Activated CD8-positive, alpha-beta memory T cell treated with anti-CD3 and anti-CD28 coated beads, Interleukin-2, amount 50 U/mL, for 1 hour (primary cell): ENCODE data around the gene DBF4.
"Not testable (repeated sequence)": the region's sequence is repeated elsewhere in the genome, so short reads cannot be mapped to it uniquely, and the experiment has no call there.

Source experiments
- DNase-seq: peaks from one replicate; pipeline ENCODE4 v3.0.0-alpha.2; 2020; ENCODE audit errors: extremely low read depth

Gene DBF4, protein sequence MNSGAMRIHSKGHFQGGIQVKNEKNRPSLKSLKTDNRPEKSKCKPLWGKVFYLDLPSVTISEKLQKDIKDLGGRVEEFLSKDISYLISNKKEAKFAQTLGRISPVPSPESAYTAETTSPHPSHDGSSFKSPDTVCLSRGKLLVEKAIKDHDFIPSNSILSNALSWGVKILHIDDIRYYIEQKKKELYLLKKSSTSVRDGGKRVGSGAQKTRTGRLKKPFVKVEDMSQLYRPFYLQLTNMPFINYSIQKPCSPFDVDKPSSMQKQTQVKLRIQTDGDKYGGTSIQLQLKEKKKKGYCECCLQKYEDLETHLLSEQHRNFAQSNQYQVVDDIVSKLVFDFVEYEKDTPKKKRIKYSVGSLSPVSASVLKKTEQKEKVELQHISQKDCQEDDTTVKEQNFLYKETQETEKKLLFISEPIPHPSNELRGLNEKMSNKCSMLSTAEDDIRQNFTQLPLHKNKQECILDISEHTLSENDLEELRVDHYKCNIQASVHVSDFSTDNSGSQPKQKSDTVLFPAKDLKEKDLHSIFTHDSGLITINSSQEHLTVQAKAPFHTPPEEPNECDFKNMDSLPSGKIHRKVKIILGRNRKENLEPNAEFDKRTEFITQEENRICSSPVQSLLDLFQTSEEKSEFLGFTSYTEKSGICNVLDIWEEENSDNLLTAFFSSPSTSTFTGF

DNA sequence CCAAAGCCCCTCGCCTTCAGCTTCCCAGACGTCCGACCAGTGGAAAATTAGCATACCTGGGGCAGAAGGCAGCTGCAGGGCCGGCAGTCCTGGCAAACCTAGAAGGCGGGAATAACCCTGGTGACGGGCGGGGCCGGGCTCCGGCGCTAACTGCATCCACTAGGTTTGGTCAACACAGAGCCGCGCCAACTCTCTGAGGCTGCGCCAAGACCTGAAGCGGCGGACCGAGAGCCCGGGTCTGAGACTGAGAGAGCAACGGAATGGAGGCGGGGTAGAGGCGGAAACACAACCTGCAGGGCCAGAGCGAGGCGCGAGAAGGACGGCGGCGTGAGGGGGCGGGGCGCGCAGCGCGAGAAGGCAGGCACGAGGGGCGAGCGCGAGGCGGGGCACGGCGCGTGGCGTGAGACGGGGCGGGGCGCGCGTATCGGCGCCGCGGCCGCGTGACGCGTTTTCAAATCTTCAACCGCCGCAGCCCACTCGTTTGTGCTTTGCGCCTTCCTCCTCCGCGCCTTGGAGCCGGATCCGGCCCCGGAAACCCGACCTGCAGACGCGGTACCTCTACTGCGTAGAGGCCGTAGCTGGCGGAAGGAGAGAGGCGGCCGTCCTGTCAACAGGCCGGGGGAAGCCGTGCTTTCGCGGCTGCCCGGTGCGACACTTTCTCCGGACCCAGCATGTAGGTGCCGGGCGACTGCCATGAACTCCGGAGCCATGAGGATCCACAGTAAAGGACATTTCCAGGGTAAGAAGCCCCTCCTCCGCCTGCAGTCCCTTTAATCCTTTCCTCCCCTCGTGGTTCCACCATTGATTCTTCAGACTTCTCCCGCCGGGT, at the start of gene DBF4, which contains the start of gene SLC25A40:
Gene DBF4, plus strand, starts transcription at position 454 of the 829 bp plus-strand sequence. Its CDS starts 240 bp downstream, at position 694.
Gene SLC25A40, minus strand, starts transcription at position 321 of the 829 bp plus-strand sequence. CDS start 17,633 bp downstream, outside the sequence.
- peak; percentile 81 for DNase-seq

DNA sequence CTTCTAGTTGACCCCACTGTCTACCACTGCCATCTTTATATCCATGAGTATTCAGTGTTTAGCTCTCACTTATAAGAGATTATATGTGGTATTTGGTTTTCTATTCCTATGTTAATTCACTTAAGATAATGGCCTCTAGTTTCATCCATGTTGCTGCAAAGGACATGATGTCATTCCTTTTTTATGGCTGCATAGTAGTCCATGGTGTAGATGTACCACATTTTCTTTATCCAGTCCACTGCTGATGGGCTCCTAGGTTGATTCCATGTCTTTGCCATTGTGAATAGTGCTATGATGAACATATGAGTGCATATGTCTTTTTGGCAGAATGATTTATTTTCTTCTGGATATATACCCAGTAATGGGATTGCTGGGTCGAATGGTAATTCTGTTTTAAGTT, 47.9 kb upstream of the DBF4 start:
- DNase-seq = not testable (repeated sequence)

GRCh38 chr7:87831097-87831496, 45.2 kb upstream of the DBF4 start:
- DNase-seq = no peak

GRCh38 chr7:87833130-87833529, 43.2 kb upstream of the DBF4 start:
- no peak for DNase-seq

GRCh38 chr7:87837597-87837996, 38.7 kb upstream of the DBF4 start:
- no peak for DNase-seq

- no peak for DNase-seq
Measured at GRCh38 chr7:87850836-87851593, 25.3 kb upstream of the DBF4 start.

DNA sequence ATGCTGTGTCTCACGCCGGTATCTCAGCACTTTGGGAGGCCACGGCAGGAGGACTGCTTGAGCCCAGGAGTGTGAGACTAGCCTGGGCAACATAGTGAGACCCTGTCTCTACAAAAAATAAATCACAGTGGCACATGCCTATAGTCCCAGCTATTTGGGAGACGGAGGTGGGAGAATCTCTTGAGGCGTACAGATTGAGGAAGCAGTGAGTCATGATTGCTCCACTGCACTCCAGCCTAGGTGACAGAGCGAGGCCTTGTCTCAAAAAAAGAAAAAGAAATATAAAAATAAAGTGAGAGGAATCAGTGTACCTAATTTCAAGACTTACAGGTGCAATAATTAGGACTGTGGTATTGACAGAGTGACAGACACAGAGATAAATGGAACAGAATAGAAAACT, 24.0 kb upstream of the DBF4 start:
- DNase-seq = no peak

DNA sequence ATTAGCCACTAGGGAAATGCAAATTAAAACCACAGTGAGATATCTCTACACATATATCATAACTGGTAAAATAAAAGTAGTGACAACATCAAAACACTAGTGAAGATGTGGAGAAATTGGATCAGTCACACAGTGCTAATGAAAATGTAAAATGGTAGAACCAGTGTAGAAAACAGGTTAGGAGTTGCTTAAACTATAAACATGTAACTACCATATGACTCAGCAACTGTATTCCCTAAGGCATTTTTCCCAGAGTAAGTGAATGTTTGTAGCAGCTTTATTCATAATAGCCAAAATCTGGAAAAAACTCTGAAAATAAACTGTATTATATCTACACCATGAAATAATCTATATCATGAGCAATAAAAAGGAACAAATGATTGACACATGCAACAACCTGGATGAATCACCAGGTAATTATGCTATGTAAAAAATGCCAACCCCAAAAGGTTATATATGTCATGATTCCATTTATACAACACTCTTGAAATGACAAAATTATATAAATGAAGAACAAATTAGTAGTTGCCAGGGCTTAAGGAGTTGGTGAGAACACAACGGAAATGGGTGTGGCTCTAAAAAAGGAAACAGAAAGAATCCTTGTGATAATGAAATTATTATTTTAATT, 22.9 kb upstream of the DBF4 start:
- DNase-seq = no peak

- DNase-seq = no peak
Measured at GRCh38 chr7:87858417-87859100, 17.7 kb upstream of the DBF4 start.

DNA sequence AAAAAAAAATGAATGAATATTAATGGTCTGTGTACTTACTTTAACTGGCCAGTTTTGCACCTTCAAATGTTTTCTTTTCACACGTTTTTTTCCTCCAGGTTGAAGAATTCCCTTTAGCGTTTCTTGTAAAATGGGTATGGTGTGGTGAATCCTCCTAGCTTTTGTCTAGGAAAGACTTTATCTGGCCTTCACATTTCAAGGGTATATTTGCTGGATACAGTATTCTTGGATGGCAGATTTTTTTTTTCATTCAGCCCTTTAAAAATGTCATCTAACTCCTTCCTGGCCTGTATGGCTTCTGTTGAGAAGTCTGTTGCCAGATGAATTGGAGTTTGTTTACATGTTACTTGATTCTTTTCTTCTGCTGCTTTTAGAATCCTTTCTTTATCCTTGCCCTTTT, 10.2 kb upstream of the DBF4 start:
- DNase-seq = no peak

GRCh38 chr7:87866533-87866932, 9.8 kb upstream of the DBF4 start:
- not testable (repeated sequence) for DNase-seq

- DNase-seq = no peak
Measured at GRCh38 chr7:87870471-87870870, 5.8 kb upstream of the DBF4 start.

GRCh38 chr7:87872346-87872745, 3.9 kb upstream of the DBF4 start:
- DNase-seq = no peak

GRCh38 chr7:87873328-87873727, 3.0 kb upstream of the DBF4 start:
- not testable (repeated sequence) for DNase-seq

DNA sequence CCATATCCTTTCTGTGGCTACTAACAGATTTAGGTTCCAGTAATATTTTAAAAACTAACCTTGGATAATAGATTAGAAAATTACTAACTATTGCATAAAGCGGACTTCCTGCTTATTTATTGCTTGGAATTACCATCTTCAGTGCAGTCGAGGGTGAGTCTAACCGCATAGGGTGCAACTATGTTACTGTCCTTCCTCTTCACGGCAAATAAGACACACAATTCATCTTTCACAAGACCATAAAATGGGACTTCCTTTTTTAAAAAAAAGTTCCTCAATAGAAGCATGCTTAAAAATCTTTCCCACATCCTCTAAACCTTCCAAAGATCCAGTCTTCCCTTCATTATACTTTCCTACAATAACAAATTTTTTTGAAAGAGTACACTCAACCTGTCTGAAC, 2.2 kb upstream of the DBF4 start:
- no peak for DNase-seq

DNA sequence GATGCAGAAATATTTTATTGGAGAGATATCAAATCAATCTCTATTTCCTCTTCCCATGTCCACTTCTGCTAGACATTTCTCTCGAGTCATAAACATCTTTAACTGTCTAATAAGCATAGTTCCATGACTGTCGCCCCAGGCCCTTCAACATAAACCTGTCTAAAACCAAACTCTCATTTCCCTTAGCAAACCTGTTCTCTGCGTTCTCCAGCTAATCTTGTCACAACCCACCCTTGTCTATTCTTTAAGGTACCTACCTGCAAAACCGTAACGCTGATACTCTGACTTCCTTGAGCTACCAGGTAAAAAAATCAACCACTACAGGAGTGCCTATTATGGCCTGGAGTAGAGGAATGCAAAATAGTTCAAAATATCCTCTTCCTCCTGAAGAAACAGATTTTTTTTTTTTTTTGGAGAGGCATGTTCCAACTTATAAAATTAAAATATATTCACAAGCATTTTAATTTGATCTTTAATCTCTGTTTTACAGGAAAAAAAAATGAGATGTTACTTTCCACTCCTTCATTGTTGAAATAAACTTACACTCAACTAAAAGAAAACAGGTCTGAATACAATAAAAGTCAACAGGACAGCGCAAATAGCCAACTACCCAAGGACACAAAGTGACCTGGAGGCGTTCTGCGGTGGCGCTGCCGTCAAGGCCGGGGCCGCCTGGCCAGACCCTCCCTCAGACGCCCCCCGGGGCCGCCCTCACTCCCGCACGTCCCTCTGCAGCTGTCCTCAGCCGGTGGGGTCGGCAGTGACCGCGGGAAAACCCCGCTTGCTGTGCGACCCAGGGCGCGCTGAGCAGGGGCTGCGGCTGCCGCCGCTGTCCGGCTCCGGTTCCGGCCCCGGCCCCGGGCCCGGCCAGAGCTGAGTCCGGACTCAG, 898 bp upstream of the DBF4 start:
- no peak for DNase-seq

GRCh38 chr7:87876869-87877234, 559 bp downstream of the DBF4 start:
- no peak for DNase-seq

- no peak for DNase-seq
Measured at GRCh38 chr7:87877366-87878040, 1.2 kb downstream of the DBF4 start.

DNA sequence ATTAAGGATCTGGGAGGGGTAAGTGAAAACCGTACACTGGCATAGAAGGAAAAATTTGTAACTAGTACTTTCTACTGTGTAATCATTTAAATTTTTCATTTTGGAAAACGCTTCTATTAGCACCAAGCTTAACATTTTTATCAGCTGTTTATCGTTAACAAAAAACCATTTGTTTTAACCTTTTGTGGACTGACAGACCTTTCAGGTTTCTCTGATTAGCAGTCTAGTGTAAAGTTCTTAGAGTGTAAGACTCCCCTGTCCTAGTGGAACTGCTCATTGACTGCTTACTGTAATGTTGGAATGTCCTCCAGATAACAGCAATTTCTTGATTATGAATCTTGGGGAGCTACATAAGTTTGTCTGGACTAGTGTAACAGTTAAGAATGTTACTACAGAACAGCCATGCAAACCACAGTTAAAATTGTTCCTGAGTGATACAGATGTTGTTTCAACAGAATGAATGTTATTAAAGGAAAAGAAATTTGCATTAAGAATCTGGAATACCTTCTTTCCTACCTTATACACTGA, 2.0 kb downstream of the DBF4 start:
- DNase-seq = no peak
